SK-N-SH (cell line): ENCODE results near the gene DOC2A.

ENCODE experiments used
- EP300 ChIP-seq, 2 experiments: IDR thresholded peaks; 2 replicates each; pipeline versions ENCODE4 v1.4.0 to v1.6.1; 2012; ENCODE audit warnings: borderline replicate concordance in 1 of 2, low read depth in 1 of 2, low read length in 1 of 2
- FOXJ3 ChIP-seq: sonication (generic); formaldehyde crosslinking; IDR thresholded peaks from 2 replicates; pipeline ENCODE4 v1.5.1; 2020; ENCODE audit warnings: mild to moderate bottlenecking, missing genetic modification reagents
- MXI1 ChIP-seq: IDR thresholded peaks from 2 replicates; pipeline ENCODE4 v1.6.1; 2012; ENCODE audit warnings: mild to moderate bottlenecking, low read depth, low read length, improper control_type of control experiment
- POLR2AphosphoS5 ChIP-seq: IDR thresholded peaks from 2 replicates; pipeline ENCODE4 v1.6.1; 2012; ENCODE audit warnings: low read depth, low read length
- RCOR1 ChIP-seq: fragments of 150-350 bp; IDR thresholded peaks from 2 replicates; pipeline ENCODE4 v1.6.1; 2017; ENCODE audit warnings: antibody characterized with exemption, low read length
- RXRA ChIP-seq: IDR thresholded peaks from 2 replicates; pipeline ENCODE4 v1.4.0; 2012; ENCODE audit warnings: low read depth, mild to moderate bottlenecking, borderline replicate concordance
- SIN3A ChIP-seq: IDR thresholded peaks from 2 replicates; pipeline ENCODE4 v1.6.1; 2012; ENCODE audit warnings: low read depth, mild to moderate bottlenecking, low read length, moderate library complexity, borderline replicate concordance
- TAF1 ChIP-seq: IDR thresholded peaks from 2 replicates; pipeline ENCODE4 v1.6.1; 2012; ENCODE audit warnings: low read depth, mild to moderate bottlenecking, low read length, moderate library complexity, borderline replicate concordance
- TCF12 ChIP-seq: IDR thresholded peaks from 2 replicates; pipeline ENCODE4 v1.4.0; 2012
- TF ChIP-seq, protein P1 (sequence below): fragments of 200-600 bp; sonication (generic); IDR thresholded peaks from 2 replicates; pipeline ENCODE4 v1.6.1; 2017; ENCODE audit warnings: antibody characterized with exemption, mild to moderate bottlenecking, moderate library complexity
- TF ChIP-seq, protein P2 (sequence below): IDR thresholded peaks from 2 replicates; pipeline ENCODE4 v1.6.1; 2012; ENCODE audit warnings: mild to moderate bottlenecking, low read depth, low read length, moderate library complexity

DNA sequence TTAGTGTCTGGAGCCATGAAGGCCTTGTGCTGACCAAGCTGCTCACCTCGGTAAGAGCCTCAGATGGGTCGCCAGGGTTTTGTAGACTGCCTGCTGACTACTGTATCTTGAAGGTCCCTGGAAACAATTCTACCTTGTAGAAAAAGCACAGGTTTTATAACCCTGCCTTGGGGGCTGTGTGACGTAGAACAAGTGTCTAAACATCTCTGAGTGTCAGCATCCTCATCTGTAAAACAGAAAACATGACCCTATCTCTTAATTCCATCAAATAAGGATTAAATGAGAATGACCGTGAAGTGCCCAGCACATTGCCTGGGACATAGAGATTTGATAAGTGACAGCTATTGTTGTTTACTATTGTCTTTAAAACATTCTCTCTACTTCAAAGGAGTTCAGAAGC, 42.6 kb downstream of the DOC2A start:
- TF ChIP-seq TAF1 (no peak), EP300 (IDR thresholded peaks at IDR 0.05; ENCODE audit: borderline replicate concordance in 1 of 2, low read depth in 1 of 2, low read length in 1 of 2) (no peak), RCOR1 (no peak), POLR2AphosphoS5 (no peak), SIN3A (no peak), TCF12 (no peak), RXRA (no peak), MXI1 (no peak), FOXJ3 (CRISPR knock-in tag) (no peak)
- TF ChIP-seq, protein P1, sequence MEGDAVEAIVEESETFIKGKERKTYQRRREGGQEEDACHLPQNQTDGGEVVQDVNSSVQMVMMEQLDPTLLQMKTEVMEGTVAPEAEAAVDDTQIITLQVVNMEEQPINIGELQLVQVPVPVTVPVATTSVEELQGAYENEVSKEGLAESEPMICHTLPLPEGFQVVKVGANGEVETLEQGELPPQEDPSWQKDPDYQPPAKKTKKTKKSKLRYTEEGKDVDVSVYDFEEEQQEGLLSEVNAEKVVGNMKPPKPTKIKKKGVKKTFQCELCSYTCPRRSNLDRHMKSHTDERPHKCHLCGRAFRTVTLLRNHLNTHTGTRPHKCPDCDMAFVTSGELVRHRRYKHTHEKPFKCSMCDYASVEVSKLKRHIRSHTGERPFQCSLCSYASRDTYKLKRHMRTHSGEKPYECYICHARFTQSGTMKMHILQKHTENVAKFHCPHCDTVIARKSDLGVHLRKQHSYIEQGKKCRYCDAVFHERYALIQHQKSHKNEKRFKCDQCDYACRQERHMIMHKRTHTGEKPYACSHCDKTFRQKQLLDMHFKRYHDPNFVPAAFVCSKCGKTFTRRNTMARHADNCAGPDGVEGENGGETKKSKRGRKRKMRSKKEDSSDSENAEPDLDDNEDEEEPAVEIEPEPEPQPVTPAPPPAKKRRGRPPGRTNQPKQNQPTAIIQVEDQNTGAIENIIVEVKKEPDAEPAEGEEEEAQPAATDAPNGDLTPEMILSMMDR, result no peak
- TF ChIP-seq, protein P2, sequence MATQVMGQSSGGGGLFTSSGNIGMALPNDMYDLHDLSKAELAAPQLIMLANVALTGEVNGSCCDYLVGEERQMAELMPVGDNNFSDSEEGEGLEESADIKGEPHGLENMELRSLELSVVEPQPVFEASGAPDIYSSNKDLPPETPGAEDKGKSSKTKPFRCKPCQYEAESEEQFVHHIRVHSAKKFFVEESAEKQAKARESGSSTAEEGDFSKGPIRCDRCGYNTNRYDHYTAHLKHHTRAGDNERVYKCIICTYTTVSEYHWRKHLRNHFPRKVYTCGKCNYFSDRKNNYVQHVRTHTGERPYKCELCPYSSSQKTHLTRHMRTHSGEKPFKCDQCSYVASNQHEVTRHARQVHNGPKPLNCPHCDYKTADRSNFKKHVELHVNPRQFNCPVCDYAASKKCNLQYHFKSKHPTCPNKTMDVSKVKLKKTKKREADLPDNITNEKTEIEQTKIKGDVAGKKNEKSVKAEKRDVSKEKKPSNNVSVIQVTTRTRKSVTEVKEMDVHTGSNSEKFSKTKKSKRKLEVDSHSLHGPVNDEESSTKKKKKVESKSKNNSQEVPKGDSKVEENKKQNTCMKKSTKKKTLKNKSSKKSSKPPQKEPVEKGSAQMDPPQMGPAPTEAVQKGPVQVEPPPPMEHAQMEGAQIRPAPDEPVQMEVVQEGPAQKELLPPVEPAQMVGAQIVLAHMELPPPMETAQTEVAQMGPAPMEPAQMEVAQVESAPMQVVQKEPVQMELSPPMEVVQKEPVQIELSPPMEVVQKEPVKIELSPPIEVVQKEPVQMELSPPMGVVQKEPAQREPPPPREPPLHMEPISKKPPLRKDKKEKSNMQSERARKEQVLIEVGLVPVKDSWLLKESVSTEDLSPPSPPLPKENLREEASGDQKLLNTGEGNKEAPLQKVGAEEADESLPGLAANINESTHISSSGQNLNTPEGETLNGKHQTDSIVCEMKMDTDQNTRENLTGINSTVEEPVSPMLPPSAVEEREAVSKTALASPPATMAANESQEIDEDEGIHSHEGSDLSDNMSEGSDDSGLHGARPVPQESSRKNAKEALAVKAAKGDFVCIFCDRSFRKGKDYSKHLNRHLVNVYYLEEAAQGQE, result no peak
